IMR-90 (cell line): ENCODE results near the gene PPIP5K2. TPM values are rescaled to one million over a fixed set of nuclear protein-coding genes. Genes with fewer than 3 reads are reported as not detected.

Experiments used
- ATAC-seq: fragments of 200-7000 bp; cut with Tn5 transposase; 2 replicates; pipeline ENCODE4 v1.9.1; 2020; ENCODE audit warnings: low read depth, mild to moderate bottlenecking, moderate library complexity
- BruUV-seq: library from RNA; stranded (reverse); fragments of 400-500 nt; replicated peaks from 2 replicates; lab custom pipeline; 2021; lab: Mats Ljungman, UMichigan
- CTCF ChIA-PET: fragments of 300-600 bp; formaldehyde crosslinking; extraction: SDS; loops from one replicate; lab custom pipeline; 2021; ENCODE audit warnings: antibody characterized with exemption; lab: Yijun Ruan, JAX
- POLR2A ChIA-PET: fragments of 300-600 bp; sonication (Branson Sonifier 250); formaldehyde crosslinking; loops from one replicate; lab custom pipeline; 2022; ENCODE audit warnings: antibody characterized with exemption; ENCODE audit not compliant: unreplicated experiment; lab: Charles Lee
- DNase-seq: peaks from one replicate; pipeline ENCODE4 v3.0.0; 2013
- H2AFZ ChIP-seq: replicated peaks from 2 replicates; pipeline ENCODE3; 2013; ENCODE audit warnings: low read length, mild to moderate bottlenecking; ENCODE audit not compliant: poor library complexity
- H2AK5ac ChIP-seq: 2 replicates; pipeline ENCODE4 v1.6.1; 2013; ENCODE audit warnings: low read depth, low read length, inconsistent platforms
- H2AK9ac ChIP-seq: replicated peaks from 2 replicates; pipeline ENCODE3; 2013; ENCODE audit warnings: mild to moderate bottlenecking, low read depth, low read length, moderate library complexity; ENCODE audit not compliant: poor library complexity
- H2BK120ac ChIP-seq: 2 replicates; pipeline ENCODE4 v1.6.1; 2013; ENCODE audit warnings: low read depth, low read length, inconsistent platforms
- H2BK15ac ChIP-seq: 3 replicates; pipeline ENCODE4 v1.6.1; 2013; ENCODE audit warnings: low read depth, low read length, inconsistent platforms
- H2BK20ac ChIP-seq: 2 replicates; pipeline ENCODE4 v1.6.1; 2013; ENCODE audit warnings: low read depth, mild to moderate bottlenecking, inconsistent platforms, low read length, moderate library complexity
- H2BK5ac ChIP-seq: 2 replicates; pipeline ENCODE4 v1.6.1; 2013; ENCODE audit warnings: mild to moderate bottlenecking, low read depth, low read length, inconsistent platforms; ENCODE audit not compliant: poor library complexity, severe bottlenecking
- H3K14ac ChIP-seq: replicated peaks from 2 replicates; pipeline ENCODE4 v1.6.1; 2013; ENCODE audit warnings: low read depth, low read length, inconsistent platforms
- H3K18ac ChIP-seq: 2 replicates; pipeline ENCODE4 v1.6.1; 2013; ENCODE audit warnings: low read depth, low read length, control low read depth
- H3K23ac ChIP-seq: 2 replicates; pipeline ENCODE4 v1.6.1; 2013; ENCODE audit warnings: low read depth, low read length, inconsistent platforms
- H3K27ac ChIP-seq: 2 replicates; pipeline ENCODE4 v1.5.1; 2013; ENCODE audit warnings: mild to moderate bottlenecking, control low read depth, low read length; ENCODE audit not compliant: insufficient read depth
- H3K27me3 ChIP-seq: 2 replicates; pipeline ENCODE4 v1.6.1; 2013; ENCODE audit warnings: low read length; ENCODE audit not compliant: control insufficient read depth, insufficient read depth
- H3K36me3 ChIP-seq: 2 replicates; pipeline ENCODE4 v1.6.1; 2013; ENCODE audit warnings: low read length, mixed read lengths; ENCODE audit not compliant: control insufficient read depth, insufficient read depth
- H3K4ac ChIP-seq: 2 replicates; pipeline ENCODE4 v1.6.1; 2013; ENCODE audit warnings: low read depth, low read length, inconsistent platforms
- H3K4me1 ChIP-seq: 2 replicates; pipeline ENCODE4 v1.6.1; 2013; ENCODE audit warnings: low read length, mixed read lengths; ENCODE audit not compliant: control insufficient read depth, insufficient read depth
- H3K4me2 ChIP-seq: 2 replicates; pipeline ENCODE4 v1.6.1; 2013; ENCODE audit warnings: low read depth, mild to moderate bottlenecking, control low read depth, low read length, moderate library complexity
- H3K4me3 ChIP-seq: 2 replicates; pipeline ENCODE4 v1.5.1; 2013; ENCODE audit warnings: low read depth, mild to moderate bottlenecking, control low read depth, low read length, moderate library complexity; ENCODE audit not compliant: insufficient read depth
- H3K56ac ChIP-seq: 2 replicates; pipeline ENCODE4 v1.6.1; 2013; ENCODE audit warnings: low read length, inconsistent platforms; ENCODE audit not compliant: insufficient read depth; ENCODE audit errors: extremely low read depth
- H3K79me1 ChIP-seq, 2 experiments: 2 replicates each; pipeline ENCODE4 v1.6.1; 2013; ENCODE audit warnings: low read length in 2 of 2, inconsistent platforms in 1 of 2, low read depth in 1 of 2
- H3K9ac ChIP-seq: 2 replicates; pipeline ENCODE4 v1.6.1; 2013; ENCODE audit warnings: low read depth, low read length, control low read depth
- H3K9me1 ChIP-seq: 2 replicates; pipeline ENCODE4 v1.6.1; 2013; ENCODE audit warnings: low read length, inconsistent platforms; ENCODE audit not compliant: insufficient read depth
- H3K9me3 ChIP-seq: 2 replicates; pipeline ENCODE4 v1.6.1; 2013; ENCODE audit warnings: low read length; ENCODE audit not compliant: control insufficient read depth, insufficient read depth
- H4K20me1 ChIP-seq: 2 replicates; pipeline ENCODE4 v1.6.1; 2013; ENCODE audit warnings: low read length, inconsistent platforms; ENCODE audit not compliant: insufficient read depth
- H4K5ac ChIP-seq: 2 replicates; pipeline ENCODE4 v1.6.1; 2013; ENCODE audit warnings: mild to moderate bottlenecking, low read depth, low read length, control low read depth
- H4K8ac ChIP-seq, 2 experiments: 2 replicates each; pipeline ENCODE4 v1.6.1; 2013; ENCODE audit warnings: low read depth in 2 of 2, low read length in 2 of 2, control low read depth in 1 of 2, inconsistent platforms in 1 of 2
- H4K91ac ChIP-seq: 2 replicates; pipeline ENCODE4 v1.6.1; 2013; ENCODE audit warnings: low read depth, low read length, inconsistent platforms; ENCODE audit not compliant: insufficient read depth
- CEBPB ChIP-seq: IDR thresholded peaks from 2 replicates; pipeline ENCODE4 v1.6.1; 2012; ENCODE audit warnings: low read depth, low read length, improper control_type of control experiment
- CHD1 ChIP-seq: IDR thresholded peaks from 2 replicates; pipeline ENCODE4 v1.6.1; 2012; ENCODE audit warnings: low read depth, low read length, improper control_type of control experiment
- FOS ChIP-seq: fragments of 150-350 bp; IDR thresholded peaks from 2 replicates; pipeline ENCODE4 v1.6.1; 2016; ENCODE audit warnings: low read depth, low read length
- MAFK ChIP-seq: IDR thresholded peaks from 2 replicates; pipeline ENCODE4 v1.6.1; 2012; ENCODE audit warnings: low read depth, low read length, improper control_type of control experiment
- MAZ ChIP-seq: IDR thresholded peaks from 2 replicates; pipeline ENCODE4 v1.6.1; 2012; ENCODE audit warnings: low read depth, mild to moderate bottlenecking, low read length, improper control_type of control experiment, moderate library complexity, borderline replicate concordance
- MXI1 ChIP-seq: IDR thresholded peaks from 2 replicates; pipeline ENCODE4 v1.6.1; 2012; ENCODE audit warnings: low read depth, mild to moderate bottlenecking, low read length, moderate library complexity, borderline replicate concordance
- NFE2L2 ChIP-seq: fragments of 150-350 bp; IDR thresholded peaks from 2 replicates; pipeline ENCODE4 v1.6.1; 2016; ENCODE audit warnings: low read depth, mild to moderate bottlenecking, low read length
- POLR2A ChIP-seq: IDR thresholded peaks from 2 replicates; pipeline ENCODE4 v1.6.1; 2012; ENCODE audit warnings: mild to moderate bottlenecking, low read depth, low read length
- RAD21 ChIP-seq: IDR thresholded peaks from 2 replicates; pipeline ENCODE4 v1.6.1; 2012; ENCODE audit warnings: low read length, improper control_type of control experiment
- RCOR1 ChIP-seq: IDR thresholded peaks from 2 replicates; pipeline ENCODE4 v1.6.1; 2012; ENCODE audit warnings: mild to moderate bottlenecking, low read length, improper control_type of control experiment; ENCODE audit not compliant: insufficient replicate concordance
- RFX5 ChIP-seq: IDR thresholded peaks from 2 replicates; pipeline ENCODE4 v1.8.0; 2012; ENCODE audit warnings: low read depth, mild to moderate bottlenecking, low read length, moderate library complexity
- SMC3 ChIP-seq: fragments of 150-350 bp; IDR thresholded peaks from 2 replicates; pipeline ENCODE4 v1.6.1; 2016; ENCODE audit warnings: low read depth, mild to moderate bottlenecking, antibody characterized with exemption, low read length, moderate library complexity
- WGBS, 2 experiments: methylation state at CpG; one replicate each; pipeline versions ENCODE4 v1.1.5 to v1.1.7; 2013; ENCODE audit warnings: missing lambda C conversion rate in 2 of 2; ENCODE audit not compliant: insufficient read length in 1 of 2; ENCODE audit errors: extremely low coverage in 2 of 2; 5-methylcytosine and 5-hydroxymethylcytosine counted together
- dilution Hi-C: fragments of 300-500 bp; cut with HindIII; formaldehyde crosslinking; loops from one replicate; pipeline ENCODE4 v1.14.3; 2018; ENCODE audit warnings: low sequenced_read_pairs; ENCODE audit not compliant: unreplicated experiment
- in situ Hi-C: fragments of 300-500 bp; cut with MboI; formaldehyde crosslinking; loops from 3 replicates; pipeline ENCODE4 v1.14.3; 2019; ENCODE audit warnings: low sequenced_read_pairs, inconsistent platforms, mixed read lengths
- intact Hi-C: fragments of 100-400 bp; cut with micrococcal nuclease; formaldehyde crosslinking; loops from 2 replicates; pipeline ENCODE4 v1.10.0; 2022
- polyA plus RNA-seq, 3 experiments: library from polyadenylated mRNA; depleted of rRNA; stranded (reverse); fragments of >200 nt; gene quantifications; 2 replicates each; pipeline ENCODE4 v1.2.3, GENCODE V29; 2012; ENCODE audit warnings: low replicate concordance in 1 of 3
- total RNA-seq: library from RNA; depleted of rRNA; stranded (reverse); fragments of >200 nt; gene quantifications from 2 replicates; pipeline ENCODE4 v1.2.3, GENCODE V29; 2012
- TF ChIP-seq, protein P1 (sequence below): conservative IDR thresholded peaks from 2 replicates; pipeline ENCODE4 v1.5.1; 2012; ENCODE audit warnings: mild to moderate bottlenecking, low read depth, low read length, improper control_type of control experiment
- TF ChIP-seq, protein P2 (sequence below): fragments of 150-350 bp; IDR thresholded peaks from 2 replicates; pipeline ENCODE4 v1.6.1; 2016; ENCODE audit warnings: low read depth, mild to moderate bottlenecking, low read length, moderate library complexity, borderline replicate concordance
- TF ChIP-seq, protein P3 (sequence below): fragments of 150-350 bp; IDR thresholded peaks from 2 replicates; pipeline ENCODE4 v1.6.1; 2017; ENCODE audit warnings: mild to moderate bottlenecking, antibody characterized with exemption, low read length, low read depth

PPIP5K2 gene
- total and polyA plus RNA-seq, 2 of the 4 experiments (the other 2 are of a cell fraction), result 32.4 to 67.6 TPM

DNA sequence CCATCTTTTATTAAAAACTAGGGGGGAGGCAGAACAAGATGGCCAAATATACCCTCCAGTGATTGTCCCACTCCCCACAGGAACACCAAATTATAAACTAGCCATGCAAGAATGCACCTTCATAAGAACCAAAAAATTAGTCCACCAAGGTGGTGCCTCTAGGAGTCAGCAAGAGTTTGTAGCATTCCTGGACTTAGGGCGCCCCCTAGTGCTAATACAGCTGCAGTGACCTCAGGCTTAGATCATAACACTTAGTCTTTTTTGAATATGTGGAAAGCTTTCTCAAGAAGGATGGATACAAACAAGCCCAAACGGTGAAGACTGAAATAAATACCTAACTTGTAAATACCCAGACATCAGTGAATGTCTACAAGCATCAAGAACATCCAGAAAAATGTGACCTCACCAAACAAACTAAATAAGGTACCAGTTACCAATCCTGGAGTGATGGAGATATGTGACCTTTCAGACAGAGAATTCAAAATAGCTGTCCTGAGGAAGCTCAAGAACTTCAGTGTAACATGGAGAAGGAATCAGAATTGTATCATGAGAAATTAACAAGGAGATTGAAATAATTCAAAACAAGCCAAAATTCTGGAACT lies 19.3 kb downstream of the PPIP5K2 start:
- H2AFZ ChIP-seq, result no peak overlapping the region
- no peak overlapping the region for H2AK5ac ChIP-seq
- no peaks in the 10 kb centered on the region for H3K4me1 ChIP-seq
- dilution Hi-C loops (no loop called here), intact Hi-C loops (loop anchor here (1.0 to 10.0 kb wide), 5 partner anchors 97 to 602 kb away; no protein-coding TSS in a partner anchor), in situ Hi-C loops (no loop called here)
- H2BK20ac ChIP-seq, result no peak overlapping the region
- peaks cover 3% of the 10 kb centered on the region; the same call in 1 of the 2 replicates for H3K36me3 ChIP-seq
- no peak overlapping the region for H4K91ac ChIP-seq
- TF ChIP-seq, protein P1, sequence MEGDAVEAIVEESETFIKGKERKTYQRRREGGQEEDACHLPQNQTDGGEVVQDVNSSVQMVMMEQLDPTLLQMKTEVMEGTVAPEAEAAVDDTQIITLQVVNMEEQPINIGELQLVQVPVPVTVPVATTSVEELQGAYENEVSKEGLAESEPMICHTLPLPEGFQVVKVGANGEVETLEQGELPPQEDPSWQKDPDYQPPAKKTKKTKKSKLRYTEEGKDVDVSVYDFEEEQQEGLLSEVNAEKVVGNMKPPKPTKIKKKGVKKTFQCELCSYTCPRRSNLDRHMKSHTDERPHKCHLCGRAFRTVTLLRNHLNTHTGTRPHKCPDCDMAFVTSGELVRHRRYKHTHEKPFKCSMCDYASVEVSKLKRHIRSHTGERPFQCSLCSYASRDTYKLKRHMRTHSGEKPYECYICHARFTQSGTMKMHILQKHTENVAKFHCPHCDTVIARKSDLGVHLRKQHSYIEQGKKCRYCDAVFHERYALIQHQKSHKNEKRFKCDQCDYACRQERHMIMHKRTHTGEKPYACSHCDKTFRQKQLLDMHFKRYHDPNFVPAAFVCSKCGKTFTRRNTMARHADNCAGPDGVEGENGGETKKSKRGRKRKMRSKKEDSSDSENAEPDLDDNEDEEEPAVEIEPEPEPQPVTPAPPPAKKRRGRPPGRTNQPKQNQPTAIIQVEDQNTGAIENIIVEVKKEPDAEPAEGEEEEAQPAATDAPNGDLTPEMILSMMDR, result peak; percentile 91
- TF ChIP-seq, protein P2, sequence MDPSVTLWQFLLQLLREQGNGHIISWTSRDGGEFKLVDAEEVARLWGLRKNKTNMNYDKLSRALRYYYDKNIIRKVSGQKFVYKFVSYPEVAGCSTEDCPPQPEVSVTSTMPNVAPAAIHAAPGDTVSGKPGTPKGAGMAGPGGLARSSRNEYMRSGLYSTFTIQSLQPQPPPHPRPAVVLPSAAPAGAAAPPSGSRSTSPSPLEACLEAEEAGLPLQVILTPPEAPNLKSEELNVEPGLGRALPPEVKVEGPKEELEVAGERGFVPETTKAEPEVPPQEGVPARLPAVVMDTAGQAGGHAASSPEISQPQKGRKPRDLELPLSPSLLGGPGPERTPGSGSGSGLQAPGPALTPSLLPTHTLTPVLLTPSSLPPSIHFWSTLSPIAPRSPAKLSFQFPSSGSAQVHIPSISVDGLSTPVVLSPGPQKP, result no peak
- TF ChIP-seq POLR2A (no peak), RAD21 (peak; percentile 95), CEBPB (no peak), MAZ (no peak), NFE2L2 (no peak), MAFK (no peak), RFX5 (no peak), SMC3 (peak; percentile 79), MXI1 (no peak), FOS (no peak), RCOR1 (no peak), CHD1 (no peak)
- TF ChIP-seq, protein P3, sequence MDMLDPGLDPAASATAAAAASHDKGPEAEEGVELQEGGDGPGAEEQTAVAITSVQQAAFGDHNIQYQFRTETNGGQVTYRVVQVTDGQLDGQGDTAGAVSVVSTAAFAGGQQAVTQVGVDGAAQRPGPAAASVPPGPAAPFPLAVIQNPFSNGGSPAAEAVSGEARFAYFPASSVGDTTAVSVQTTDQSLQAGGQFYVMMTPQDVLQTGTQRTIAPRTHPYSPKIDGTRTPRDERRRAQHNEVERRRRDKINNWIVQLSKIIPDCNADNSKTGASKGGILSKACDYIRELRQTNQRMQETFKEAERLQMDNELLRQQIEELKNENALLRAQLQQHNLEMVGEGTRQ, result no peak
- H2AK9ac ChIP-seq, result no peak overlapping the region
- H2BK5ac ChIP-seq, result no peak overlapping the region
- H2BK120ac ChIP-seq, result no peak overlapping the region
- ATAC-seq (peak; percentile 97), DNase-seq (peak; percentile 68)
- no peak overlapping the region for H3K27ac ChIP-seq
- no peak overlapping the region for H3K56ac ChIP-seq
- no peak overlapping the region for H3K4me2 ChIP-seq
- H3K9ac ChIP-seq, result no peak overlapping the region
- no peak overlapping the region for H2BK15ac ChIP-seq
- H4K20me1 ChIP-seq, result no peaks in the 10 kb centered on the region
- BruUV-seq, result no TSS peak
- no peaks in the 10 kb centered on the region for H3K9me3 ChIP-seq
- no peak overlapping the region for H3K23ac ChIP-seq
- H3K79me1 ChIP-seq, result peaks cover 0 to 3% of the 10 kb centered on the region in 2 experiments; a peak in 1 of 4 replicates
- no peak overlapping the region for H3K14ac ChIP-seq
- no peaks in the 10 kb centered on the region for H3K27me3 ChIP-seq
- no peak overlapping the region for H4K5ac ChIP-seq
- WGBS, 2 experiments, result no CpG with 5 or more reads among the region's 2 CpGs
- no peak overlapping the region for H4K8ac ChIP-seq
- H3K4me3 ChIP-seq, result no peak overlapping the region
- POLR2A ChIA-PET, result no interaction called here
- 0 out of 2 replicates have a peak, but pooled peaks cover 3% of the 10 kb centered on the region for H3K9me1 ChIP-seq
- H3K4ac ChIP-seq, result no peak overlapping the region
- CTCF ChIA-PET, result interaction anchor here (0.6 to 1.0 kb wide), 8 partner anchors 14 to 559 kb away, joined by 3 to 9 read pairs (median 3); no protein-coding TSS in a partner anchor
- H3K18ac ChIP-seq, result no peak overlapping the region
